ENCODE data around the gene TSPAN5. TPM values are rescaled to one million over a fixed set of nuclear protein-coding genes. Genes with fewer than 3 reads are reported as not detected.

The TSPAN5 gene
- total RNA-seq, 3 donors from 2014 or later: 1.9 to 17.7 (median 12.8) TPM

GRCh38 chr4:98507299-98507698 is 151.1 kb downstream of the TSPAN5 start:
- no peaks in the 10 kb centered on the region for H3K4me1 ChIP-seq
- intact Hi-C loops (cut with DNase I; ENCODE audit: low total_unique reads): no loop called here

GRCh38 chr4:98506462-98507132 is 151.8 kb downstream of the TSPAN5 start:
- Histone ChIP-seq H3K27ac (no peak overlapping the region), H3K9me3 (no peaks in the 10 kb centered on the region), H3K4me3 (no peak overlapping the region), H3K4me1 (no peaks in the 10 kb centered on the region), H3K36me3 (no peaks in the 10 kb centered on the region), H3K27me3 (no peaks in the 10 kb centered on the region)
- intact Hi-C loops (cut with DNase I; ENCODE audit: low total_unique reads): no loop called here
- no peak for DNase-seq (ENCODE audit: low spot score in 2 of 2)
- TF ChIP-seq POLR2AphosphoS5 (IDR thresholded peaks at IDR 0.05) (no peak), CTCF (IDR thresholded peaks at IDR 0.05) (no peak), POLR2A (IDR thresholded peaks at IDR 0.05) (no peak)

More at GRCh38 chr4:98507299-98507698, 151.1 kb downstream of the TSPAN5 start:
- Histone ChIP-seq H3K4me3 (no peak overlapping the region), H3K27ac (no peak overlapping the region), H3K9me3 (no peaks in the 10 kb centered on the region), H3K27me3 (no peaks in the 10 kb centered on the region), H3K36me3 (no peaks in the 10 kb centered on the region)
- no peak for TF ChIP-seq CTCF (IDR thresholded peaks at IDR 0.05)
- TF ChIP-seq POLR2A (IDR thresholded peaks at IDR 0.05): no peak
- no peak for TF ChIP-seq POLR2AphosphoS5 (IDR thresholded peaks at IDR 0.05)
- no peak for DNase-seq (ENCODE audit: low spot score in 2 of 2)

- no peak for TF ChIP-seq CTCF (IDR thresholded peaks at IDR 0.05)
- TF ChIP-seq POLR2A (IDR thresholded peaks at IDR 0.05): no peak
- TF ChIP-seq POLR2AphosphoS5 (IDR thresholded peaks at IDR 0.05): no peak
- H3K9me3 ChIP-seq: no peaks in the 10 kb centered on the region
- DNase-seq (ENCODE audit: low spot score in 2 of 2): no peak
- intact Hi-C loops (cut with DNase I; ENCODE audit: low total_unique reads): no loop called here
- no peak overlapping the region for H3K27ac ChIP-seq
- H3K4me3 ChIP-seq: no peak overlapping the region
- no peaks in the 10 kb centered on the region for H3K36me3 ChIP-seq
- H3K4me1 ChIP-seq: no peaks in the 10 kb centered on the region
- H3K27me3 ChIP-seq: no peaks in the 10 kb centered on the region
Measured at GRCh38 chr4:98505992-98506391, 152.4 kb downstream of the TSPAN5 start.

DNA sequence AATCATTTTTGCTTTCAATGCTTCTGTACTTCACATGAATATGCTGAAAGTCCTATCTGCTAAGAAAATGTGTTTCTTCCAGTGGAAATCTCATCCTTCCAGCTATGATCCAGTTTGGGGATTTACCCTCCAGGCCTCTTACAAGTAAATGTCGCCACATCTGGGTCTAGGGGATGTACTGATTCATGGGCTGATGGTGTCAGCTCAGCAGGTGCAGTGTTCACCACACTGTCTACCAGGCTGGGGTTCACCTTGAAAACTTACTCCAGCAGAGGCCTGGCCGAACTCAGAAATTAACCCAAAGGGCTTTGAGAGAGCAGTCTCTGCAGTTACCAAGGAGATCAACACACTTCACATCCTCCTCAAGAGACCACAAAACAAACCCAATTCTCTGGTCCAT is 154.3 kb downstream of the TSPAN5 start:
- Histone ChIP-seq H3K36me3 (no peaks in the 10 kb centered on the region), H3K4me1 (no peaks in the 10 kb centered on the region), H3K4me3 (no peak overlapping the region), H3K9me3 (no peaks in the 10 kb centered on the region), H3K27ac (no peak overlapping the region), H3K27me3 (no peaks in the 10 kb centered on the region)
- intact Hi-C loops (cut with DNase I; ENCODE audit: low total_unique reads): no loop called here
- no peak for TF ChIP-seq POLR2A (IDR thresholded peaks at IDR 0.05)
- TF ChIP-seq POLR2AphosphoS5 (IDR thresholded peaks at IDR 0.05): no peak
- TF ChIP-seq CTCF (IDR thresholded peaks at IDR 0.05): no peak
- no peak for DNase-seq (ENCODE audit: low spot score in 2 of 2)

GRCh38 chr4:98503676-98504075 is 154.7 kb downstream of the TSPAN5 start:
- Histone ChIP-seq H3K27ac (no peak overlapping the region), H3K36me3 (no peaks in the 10 kb centered on the region), H3K4me3 (no peak overlapping the region), H3K4me1 (no peaks in the 10 kb centered on the region), H3K9me3 (no peaks in the 10 kb centered on the region), H3K27me3 (no peaks in the 10 kb centered on the region)
- no peak for DNase-seq (ENCODE audit: low spot score in 2 of 2)
- intact Hi-C loops (cut with DNase I; ENCODE audit: low total_unique reads): no loop called here
- TF ChIP-seq POLR2AphosphoS5 (IDR thresholded peaks at IDR 0.05): no peak
- no peak for TF ChIP-seq CTCF (IDR thresholded peaks at IDR 0.05)

Measured in breast epithelium (tissue), 4 donors.